HFFc6 (cell line): ENCODE results near the gene ASXL3. TPM values are rescaled to one million over a fixed set of nuclear protein-coding genes. Genes with fewer than 3 reads are reported as not detected.

Source experiments
- DNase-seq: peaks from one replicate; pipeline ENCODE4 v3.0.0-alpha.2; 2018
- H3K27ac Mint-ChIP-seq: 2 replicates; pipeline ENCODE4 v1.8.0; 2020; ENCODE audit warnings: mild to moderate bottlenecking, mixed read lengths
- H3K27me3 Mint-ChIP-seq: 2 replicates; pipeline ENCODE4 v1.8.0; 2021; ENCODE audit warnings: mild to moderate bottlenecking, moderate library complexity, mixed read lengths; ENCODE audit not compliant: insufficient read depth
- H3K36me3 Mint-ChIP-seq: 2 replicates; pipeline ENCODE4 v1.8.0; 2021; ENCODE audit warnings: low read depth, mixed read lengths
- H3K4me1 Mint-ChIP-seq: 2 replicates; pipeline ENCODE4 v1.8.0; 2020; ENCODE audit warnings: low read depth, mixed read lengths
- H3K4me3 Mint-ChIP-seq: 2 replicates; pipeline ENCODE4 v1.8.0; 2020; ENCODE audit warnings: mild to moderate bottlenecking, moderate library complexity, mixed read lengths
- H3K9me3 Mint-ChIP-seq: 2 replicates; pipeline ENCODE4 v1.8.0; 2020; ENCODE audit warnings: mild to moderate bottlenecking, mixed read lengths
- CTCF ChIP-seq: fragments of 200-600 bp; sonication (generic); IDR thresholded peaks from 2 replicates; pipeline ENCODE4 v1.5.0; 2021; ENCODE audit warnings: antibody characterized with exemption, mild to moderate bottlenecking
- total RNA-seq, 6 experiments: library from RNA; stranded (reverse); fragmentation: NEBNext Ultra II Directional; extraction: Animal tissue kit (Norgen Biotek cat#: 25700); gene quantifications; 2 replicates in 1 of 6; 3 replicates in 5 of 6; pipeline ENCODE4 v1.2.3, GENCODE V29; 2021

Gene ASXL3
- total RNA-seq, 6 experiments from 2014 or later: not detected

- Mint-ChIP-seq H3K4me3 (no peak overlapping the region), H3K27me3 (no peaks in the 10 kb centered on the region), H3K9me3 (peaks cover 39% of the 10 kb centered on the region), H3K36me3 (no peaks in the 10 kb centered on the region), H3K27ac (no peak overlapping the region), H3K4me1 (no peaks in the 10 kb centered on the region)
- no peak for TF ChIP-seq CTCF
- DNase-seq: no peak
Measured at GRCh38 chr18:33594799-33595198, 16.8 kb downstream of the ASXL3 start.

- Mint-ChIP-seq H3K4me3 (no peak overlapping the region), H3K36me3 (no peaks in the 10 kb centered on the region), H3K9me3 (peaks cover 34% of the 10 kb centered on the region), H3K27ac (no peak overlapping the region), H3K27me3 (no peaks in the 10 kb centered on the region), H3K4me1 (no peaks in the 10 kb centered on the region)
- TF ChIP-seq CTCF: no peak
- no peak for DNase-seq
Measured at GRCh38 chr18:33596178-33596854, 18.3 kb downstream of the ASXL3 start.

- Mint-ChIP-seq H3K36me3 (no peaks in the 10 kb centered on the region), H3K9me3 (peaks cover 26% of the 10 kb centered on the region), H3K4me3 (no peak overlapping the region), H3K4me1 (no peaks in the 10 kb centered on the region), H3K27me3 (no peaks in the 10 kb centered on the region), H3K27ac (no peak overlapping the region)
- no peak for TF ChIP-seq CTCF
- DNase-seq: no peak
Measured at GRCh38 chr18:33600846-33601245, 22.8 kb downstream of the ASXL3 start.

GRCh38 chr18:33603454-33603853, 25.4 kb downstream of the ASXL3 start:
- H3K4me1 Mint-ChIP-seq: no peaks in the 10 kb centered on the region
- H3K27me3 Mint-ChIP-seq: no peaks in the 10 kb centered on the region
- no peak overlapping the region for H3K27ac Mint-ChIP-seq
- DNase-seq: no peak
- TF ChIP-seq CTCF: no peak
- H3K4me3 Mint-ChIP-seq: no peak overlapping the region
- H3K36me3 Mint-ChIP-seq: no peaks in the 10 kb centered on the region
- H3K9me3 Mint-ChIP-seq: peaks cover 35% of the 10 kb centered on the region

GRCh38 chr18:33605250-33605649, 27.2 kb downstream of the ASXL3 start:
- H3K27me3 Mint-ChIP-seq: no peaks in the 10 kb centered on the region
- no peak for DNase-seq

More at GRCh38 chr18:33605250-33605649, 27.2 kb downstream of the ASXL3 start:
- no peak for TF ChIP-seq CTCF
- Mint-ChIP-seq H3K27ac (no peak overlapping the region), H3K4me1 (no peaks in the 10 kb centered on the region), H3K9me3 (peaks cover 26% of the 10 kb centered on the region), H3K4me3 (no peak overlapping the region), H3K36me3 (no peaks in the 10 kb centered on the region)
